Measurements from ENCODE around the gene DST. TPM values are rescaled to one million over a fixed set of nuclear protein-coding genes. Genes with fewer than 3 reads are reported as not detected.
A peak's percentile ranks its signal among the peaks of the same experiment; 100 is the strongest.
"Not testable (repeated sequence)": the region's sequence is repeated elsewhere in the genome, so short reads cannot be mapped to it uniquely, and the experiment has no call there.

DST gene
- total and polyA plus RNA-seq, 2 of the 4 experiments (the other 2 are of a cell fraction): 97.7 to 452 TPM

DNA sequence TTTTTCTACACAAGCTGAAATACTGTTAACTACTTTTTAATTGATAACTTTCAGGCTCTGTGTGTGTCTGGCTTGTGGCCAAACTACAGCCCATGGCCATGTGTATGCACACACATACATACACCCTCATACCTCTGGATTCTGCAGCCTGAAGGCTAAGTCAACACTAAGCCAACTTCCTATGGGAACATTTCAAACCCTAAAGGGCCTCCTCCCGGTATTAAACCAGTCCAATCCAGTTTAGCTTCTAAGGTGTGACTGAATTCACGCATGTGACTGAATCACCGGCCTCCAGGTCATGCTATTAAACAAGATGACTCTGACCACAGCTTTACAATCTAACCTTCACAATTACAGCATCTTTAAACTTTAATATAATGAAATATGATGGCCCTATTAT is 20.7 kb upstream of the DST start:
- Histone ChIP-seq H2AK5ac (ENCODE audit: low read depth, low read length) (no peak overlapping the region), H3K36me3 (ENCODE audit: control insufficient read depth, insufficient read depth, low read length) (peaks cover 4% of the 10 kb centered on the region), H4K91ac (ENCODE audit: insufficient read depth, low read depth, low read length) (no peak overlapping the region), H2AFZ (replicated peaks; ENCODE audit: low read length, poor library complexity) (no peak overlapping the region), H3K56ac (ENCODE audit: extremely low read depth, insufficient read depth, low read length) (no peak overlapping the region), H3K27ac (ENCODE audit: insufficient read depth, low read length) (no peak overlapping the region), H3K18ac (ENCODE audit: low read depth, low read length) (no peak overlapping the region), H4K8ac (ENCODE audit: low read depth in 2 of 2, low read length in 2 of 2) (no peak overlapping the region), H3K14ac (replicated peaks; ENCODE audit: low read depth, low read length) (no peak overlapping the region), H3K4me1 (ENCODE audit: control insufficient read depth, insufficient read depth, low read length) (peaks cover 5% of the 10 kb centered on the region), H3K9me1 (ENCODE audit: insufficient read depth, low read length) (peaks cover 12% of the 10 kb centered on the region), H2BK20ac (ENCODE audit: low read depth, low read length) (no peak overlapping the region), H4K20me1 (ENCODE audit: insufficient read depth, low read length) (peaks cover 14% of the 10 kb centered on the region), H3K27me3 (ENCODE audit: control insufficient read depth, insufficient read depth, low read length) (no peaks in the 10 kb centered on the region), H3K23ac (ENCODE audit: low read depth, low read length) (no peak overlapping the region), H3K4me2 (ENCODE audit: low read depth, low read length) (no peak overlapping the region), H3K79me1 (ENCODE audit: low read depth in 1 of 2, low read length in 2 of 2) (peaks cover 45 to 69% of the 10 kb centered on the region in 2 experiments), H3K4me3 (ENCODE audit: insufficient read depth, low read depth, low read length) (no peak overlapping the region), H2AK9ac (replicated peaks; ENCODE audit: low read depth, low read length, poor library complexity) (no peak overlapping the region), H2BK5ac (ENCODE audit: low read depth, low read length, poor library complexity, severe bottlenecking) (no peak overlapping the region), H3K4ac (ENCODE audit: low read depth, low read length) (no peak overlapping the region), H2BK15ac (ENCODE audit: low read depth, low read length) (no peak overlapping the region), H3K9ac (ENCODE audit: low read depth, low read length) (no peak overlapping the region), H3K9me3 (ENCODE audit: control insufficient read depth, insufficient read depth, low read length) (no peaks in the 10 kb centered on the region), H4K5ac (ENCODE audit: low read depth, low read length) (no peak overlapping the region), H2BK120ac (ENCODE audit: low read depth, low read length) (no peak overlapping the region)
- no peak for ATAC-seq (ENCODE audit: low read depth)
- TF ChIP-seq FOS (IDR thresholded peaks at IDR 0.05; ENCODE audit: low read depth, low read length) (no peak), MAFK (IDR thresholded peaks at IDR 0.05; ENCODE audit: low read depth, low read length) (no peak), SMC3 (IDR thresholded peaks at IDR 0.05; ENCODE audit: low read depth, low read length) (no peak), MXI1 (IDR thresholded peaks at IDR 0.05; ENCODE audit: borderline replicate concordance, low read depth, low read length) (no peak), BHLHE40 (IDR thresholded peaks at IDR 0.05; ENCODE audit: low read depth, low read length) (no peak), RFX5 (IDR thresholded peaks at IDR 0.05; ENCODE audit: low read depth, low read length) (no peak), CHD1 (IDR thresholded peaks at IDR 0.05; ENCODE audit: low read depth, low read length) (no peak)
- dilution Hi-C loops (cut with HindIII; ENCODE audit: low sequenced_read_pairs, unreplicated experiment): no loop called here
- no peak for DNase-seq
- in situ Hi-C loops (cut with MboI; ENCODE audit: low sequenced_read_pairs): no loop called here
- ChIA-PET CTCF (interaction anchor here (1.3 kb wide), 1 partner anchor 11 kb away, joined by 3 read pairs; no protein-coding TSS in a partner anchor), POLR2A (ENCODE audit: unreplicated experiment) (no interaction called here)
- no CpG with 5 or more reads among the region's 3 CpGs for WGBS, 2 experiments (ENCODE audit: extremely low coverage in 2 of 2, insufficient read length in 1 of 2)
- intact Hi-C loops (cut with micrococcal nuclease): no loop called here
- BruUV-seq (replicated peaks): no TSS peak

DNA sequence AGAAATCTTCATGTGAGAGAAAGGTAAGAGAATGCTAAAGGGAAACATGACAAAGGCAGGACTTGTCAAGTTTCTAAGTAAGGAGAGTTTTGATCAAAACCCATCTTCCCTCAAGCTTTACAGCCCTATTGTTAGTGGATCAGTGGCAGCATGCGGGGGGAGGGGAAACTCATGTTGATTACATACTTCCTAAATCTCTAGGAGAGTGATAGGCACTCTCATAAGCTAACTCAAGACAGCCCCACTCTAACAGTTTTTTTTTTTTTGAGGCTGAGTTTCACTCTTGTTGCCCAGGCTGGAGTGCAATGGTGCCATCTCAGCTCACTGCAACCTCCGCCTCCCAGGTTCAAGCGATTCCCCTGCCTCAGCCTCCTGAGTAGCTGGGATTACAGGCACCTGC is 18.6 kb upstream of the DST start:
- H2BK15ac ChIP-seq (ENCODE audit: low read depth, low read length); H3K18ac ChIP-seq (ENCODE audit: low read depth, low read length); H3K36me3 ChIP-seq (ENCODE audit: control insufficient read depth, insufficient read depth, low read length); H2BK120ac ChIP-seq (ENCODE audit: low read depth, low read length); dilution Hi-C loops (cut with HindIII; ENCODE audit: low sequenced_read_pairs, unreplicated experiment); H2BK5ac ChIP-seq (ENCODE audit: low read depth, low read length, poor library complexity, severe bottlenecking); H3K27ac ChIP-seq (ENCODE audit: insufficient read depth, low read length); H2BK20ac ChIP-seq (ENCODE audit: low read depth, low read length); H3K56ac ChIP-seq (ENCODE audit: extremely low read depth, insufficient read depth, low read length); H4K91ac ChIP-seq (ENCODE audit: insufficient read depth, low read depth, low read length); H4K8ac ChIP-seq (ENCODE audit: low read depth in 2 of 2, low read length in 2 of 2); H3K4me1 ChIP-seq (ENCODE audit: control insufficient read depth, insufficient read depth, low read length); H3K9me3 ChIP-seq (ENCODE audit: control insufficient read depth, insufficient read depth, low read length); H3K4ac ChIP-seq (ENCODE audit: low read depth, low read length); H2AFZ ChIP-seq (replicated peaks; ENCODE audit: low read length, poor library complexity); in situ Hi-C loops (cut with MboI; ENCODE audit: low sequenced_read_pairs); H2AK9ac ChIP-seq (replicated peaks; ENCODE audit: low read depth, low read length, poor library complexity); H3K27me3 ChIP-seq (ENCODE audit: control insufficient read depth, insufficient read depth, low read length); H3K9ac ChIP-seq (ENCODE audit: low read depth, low read length); H4K5ac ChIP-seq (ENCODE audit: low read depth, low read length); H3K4me3 ChIP-seq (ENCODE audit: insufficient read depth, low read depth, low read length); H3K4me2 ChIP-seq (ENCODE audit: low read depth, low read length); H2AK5ac ChIP-seq (ENCODE audit: low read depth, low read length); intact Hi-C loops (cut with micrococcal nuclease); DNase-seq; ATAC-seq (ENCODE audit: low read depth); POLR2A ChIA-PET (ENCODE audit: unreplicated experiment); BruUV-seq (replicated peaks): not testable (repeated sequence)
- H4K20me1 ChIP-seq (ENCODE audit: insufficient read depth, low read length): peaks cover 14% of the 10 kb centered on the region
- peaks cover 44 to 70% of the 10 kb centered on the region in 2 experiments for H3K79me1 ChIP-seq (ENCODE audit: low read depth in 1 of 2, low read length in 2 of 2)
- peaks cover 11% of the 10 kb centered on the region for H3K9me1 ChIP-seq (ENCODE audit: insufficient read depth, low read length)
- CTCF ChIA-PET: interaction anchor here (0.9 to 1.1 kb wide), 3 partner anchors 11 to 37 kb away, joined by 3 to 6 read pairs (median 3); no protein-coding TSS in a partner anchor
- whole genome bisulfite sequencing, 2 experiments (ENCODE audit: extremely low coverage in 2 of 2, insufficient read length in 1 of 2): no CpG with 5 or more reads among the region's 3 CpGs
- H3K14ac ChIP-seq (replicated peaks; ENCODE audit: low read depth, low read length): 0 out of 2 replicates have a peak overlapping the region, but pooled peaks have one; percentile 57
- H3K23ac ChIP-seq (ENCODE audit: low read depth, low read length): peak overlapping the region; percentile 81; the same call in 1 of the 2 replicates
